NCI-H2196 (cell line): Measurements from ENCODE around the gene MRPL44.

ENCODE experiments used
- DNase-seq: peaks from one replicate; lab custom pipeline; 2025; ENCODE audit not compliant: unreplicated experiment; lab: John Stamatoyannopoulos, UW

Gene MRPL44

DNA sequence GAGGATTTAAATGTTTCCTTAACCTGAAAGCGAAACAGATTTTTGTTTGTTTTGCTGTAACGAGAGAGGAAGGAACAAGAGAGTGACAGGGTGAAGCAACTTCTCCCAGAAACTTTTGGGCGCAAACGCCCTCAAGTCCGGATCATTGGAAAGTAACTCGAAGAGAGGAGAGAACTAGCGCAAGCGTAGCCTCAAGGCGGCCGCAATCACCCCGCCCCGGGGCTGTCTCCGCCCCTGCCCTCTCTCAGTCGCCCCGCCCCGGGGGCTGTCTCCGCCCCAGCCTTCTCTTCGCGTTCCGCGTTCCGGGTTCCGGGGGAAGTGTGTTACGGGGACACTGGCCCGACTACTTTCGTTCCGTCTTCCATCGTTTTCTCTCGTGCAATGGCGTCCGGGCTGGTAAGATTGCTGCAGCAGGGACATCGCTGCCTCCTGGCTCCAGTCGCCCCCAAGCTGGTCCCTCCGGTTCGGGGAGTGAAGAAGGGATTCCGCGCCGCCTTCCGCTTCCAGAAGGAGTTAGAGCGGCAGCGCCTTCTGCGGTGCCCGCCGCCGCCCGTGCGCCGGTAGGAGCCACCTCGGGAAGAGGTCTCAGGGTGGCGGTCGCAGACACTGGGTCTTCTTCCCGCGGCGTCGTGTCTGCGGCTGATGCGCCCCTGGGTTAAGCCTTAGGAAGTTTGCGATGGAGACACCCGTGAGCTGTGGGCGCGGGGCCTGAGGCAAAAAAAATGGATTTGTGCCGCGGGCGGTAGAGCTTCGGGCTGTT is at the start of gene MRPL44:
Gene MRPL44 (plus strand): TSS at position 372 of the 760 bp plus-strand sequence. CDS start 10 bp downstream, at position 382.
- DNase-seq = peak; percentile 97

DNA sequence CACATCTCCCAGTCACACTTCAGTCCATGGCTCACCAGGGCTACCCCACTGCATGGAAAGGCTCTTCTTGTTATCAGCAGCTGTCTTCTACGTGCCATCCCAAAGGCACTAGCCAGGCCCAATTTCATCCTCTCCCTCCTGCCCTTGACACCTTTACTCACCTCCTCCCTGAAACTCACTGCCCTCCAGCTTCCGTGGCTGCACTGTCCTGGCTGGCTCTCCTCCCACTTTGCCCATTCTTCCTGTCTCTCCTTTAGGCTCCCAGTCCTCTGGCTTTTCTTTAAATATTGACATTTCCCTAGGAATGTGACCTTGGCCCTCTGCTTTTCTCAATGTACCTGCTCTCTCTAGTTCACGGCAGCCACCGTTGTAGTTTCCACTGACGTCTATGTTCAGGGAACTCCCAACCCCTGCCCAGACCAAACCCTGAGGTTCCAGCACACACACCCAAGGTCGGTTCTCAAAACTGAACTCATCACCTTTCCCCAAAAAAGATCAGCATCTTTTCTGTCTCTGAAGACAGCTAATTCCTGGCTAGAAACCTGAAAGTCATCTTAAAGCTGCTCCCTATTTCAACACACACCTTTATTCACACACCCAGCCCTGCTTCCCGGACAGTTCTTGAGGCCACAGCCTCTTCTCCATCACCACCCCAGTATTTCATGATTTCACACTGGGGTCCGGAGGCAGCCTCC is 48.8 kb upstream of the MRPL44 start:
- no peak for DNase-seq

GRCh38 chr2:223909001-223909741 is 48.1 kb upstream of the MRPL44 start:
- DNase-seq = no peak

- no peak for DNase-seq
Measured at GRCh38 chr2:223914324-223914723, 42.9 kb upstream of the MRPL44 start.

GRCh38 chr2:223915071-223915470 is 42.2 kb upstream of the MRPL44 start:
- no peak for DNase-seq

DNA sequence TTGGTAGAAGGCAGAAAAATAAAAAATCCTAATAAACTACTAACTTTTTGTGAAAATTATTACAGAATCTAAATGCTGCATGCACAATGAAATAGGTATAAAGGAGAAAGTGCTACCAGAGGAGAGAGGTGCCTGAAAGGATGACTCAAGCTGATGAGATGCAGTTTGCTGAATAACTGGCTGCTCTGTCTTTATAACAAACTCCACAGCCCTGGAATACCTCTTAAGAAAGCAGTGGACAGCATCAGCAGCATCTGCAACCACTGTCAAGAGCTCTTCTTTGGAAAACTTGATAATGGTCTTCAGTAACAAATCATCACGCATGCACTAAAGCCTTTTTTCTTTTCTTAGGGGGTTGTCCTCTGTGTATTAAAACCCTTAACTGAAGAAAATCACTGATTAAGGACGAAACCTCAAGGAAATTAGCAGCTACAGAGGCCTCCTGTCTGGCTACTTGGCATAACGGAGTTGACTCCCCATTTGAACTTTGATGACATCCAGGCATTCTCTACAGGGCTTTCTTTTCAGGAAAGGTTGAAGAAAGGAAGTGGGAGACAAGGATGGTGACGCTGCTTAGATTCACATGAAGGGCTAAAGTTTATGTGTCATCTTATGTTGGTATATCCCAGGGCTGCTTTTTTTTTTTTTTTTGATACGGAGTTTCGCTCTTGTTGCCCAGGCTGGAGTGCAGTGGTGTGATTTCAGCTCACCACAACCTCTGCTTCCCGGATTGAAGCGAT is 40.9 kb upstream of the MRPL44 start:
- no peak for DNase-seq

DNA sequence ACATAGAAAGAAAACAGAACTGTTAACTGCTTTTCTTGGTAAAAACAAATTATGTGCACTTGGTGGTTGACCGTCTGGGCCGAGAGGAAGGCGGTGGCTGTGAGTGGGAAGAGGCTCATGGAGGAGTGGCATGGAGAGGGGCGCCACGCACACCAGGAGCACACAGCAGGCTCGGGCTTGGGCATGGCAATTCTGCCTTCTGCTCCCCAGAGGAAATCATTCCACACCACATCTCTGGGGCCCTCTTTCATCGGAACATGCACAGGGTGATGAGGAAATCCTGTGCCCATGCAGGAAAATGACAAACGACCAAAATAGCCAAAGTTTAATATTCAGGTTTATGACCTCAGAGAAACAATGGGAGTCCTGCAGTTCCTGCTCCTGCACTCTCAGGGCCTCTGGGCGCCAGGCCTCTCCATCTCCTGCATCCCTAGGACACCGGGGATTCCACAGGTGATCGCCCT is 38.6 kb upstream of the MRPL44 start:
- DNase-seq = no peak

DNA sequence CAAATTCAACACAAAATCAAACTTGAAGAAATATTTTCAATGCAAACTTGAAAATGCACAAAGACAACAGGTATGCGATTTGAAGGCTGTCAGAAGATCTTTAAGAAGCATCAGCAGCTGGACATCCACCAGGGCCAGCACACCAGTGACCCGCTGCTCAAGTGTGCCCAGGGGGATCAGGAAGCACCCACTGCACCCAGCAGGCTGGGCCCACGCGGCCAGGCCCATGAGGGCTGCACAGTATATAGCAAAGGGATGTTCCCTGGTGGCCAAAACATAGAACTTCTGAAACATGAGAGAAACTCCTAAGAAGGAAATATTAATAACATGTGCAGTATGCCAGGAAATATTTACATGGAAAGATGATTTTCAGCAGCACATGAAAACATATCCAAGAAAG is 37.2 kb upstream of the MRPL44 start:
- DNase-seq = no peak

DNA sequence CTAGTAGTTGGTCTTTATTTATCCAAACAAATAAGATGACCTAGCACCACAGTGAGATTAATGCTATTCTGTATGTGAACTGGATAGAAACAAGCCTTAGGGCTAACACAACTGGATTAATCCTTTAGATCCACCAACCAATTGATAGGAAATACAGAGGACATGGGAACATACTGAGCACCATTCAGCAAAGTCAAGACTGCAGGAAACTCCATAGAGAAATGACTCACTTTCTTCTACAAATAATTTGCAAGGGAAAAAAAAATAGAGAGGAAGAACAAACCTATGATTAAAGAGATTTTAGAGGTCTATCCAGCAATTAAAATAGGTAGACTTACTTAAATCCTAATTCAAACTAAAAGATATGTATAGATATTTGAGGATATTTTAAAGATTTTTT is 36.1 kb upstream of the MRPL44 start:
- DNase-seq = no peak

GRCh38 chr2:223922308-223922707 is 35.0 kb upstream of the MRPL44 start:
- DNase-seq = no peak

- no peak for DNase-seq
Measured at GRCh38 chr2:223923976-223924375, 33.3 kb upstream of the MRPL44 start.

DNA sequence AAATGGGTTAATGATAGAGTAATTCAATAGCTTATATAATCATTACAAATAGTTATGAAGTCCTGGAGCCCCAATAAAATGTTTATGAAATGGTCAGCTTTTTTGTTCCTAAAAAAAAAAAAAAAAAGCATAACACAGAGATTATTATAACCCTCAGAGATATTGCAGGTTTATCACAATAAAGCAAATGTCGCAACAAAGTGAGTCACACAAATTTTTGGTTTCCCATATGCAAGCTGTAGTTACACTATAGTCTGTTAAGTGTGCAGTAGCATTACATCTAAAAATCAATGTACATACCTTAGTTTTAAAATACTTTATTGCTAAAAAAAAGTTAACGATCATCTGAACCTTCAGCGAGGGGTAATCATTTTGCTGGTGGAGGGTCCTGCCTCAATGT is 32.2 kb upstream of the MRPL44 start:
- DNase-seq = no peak

DNA sequence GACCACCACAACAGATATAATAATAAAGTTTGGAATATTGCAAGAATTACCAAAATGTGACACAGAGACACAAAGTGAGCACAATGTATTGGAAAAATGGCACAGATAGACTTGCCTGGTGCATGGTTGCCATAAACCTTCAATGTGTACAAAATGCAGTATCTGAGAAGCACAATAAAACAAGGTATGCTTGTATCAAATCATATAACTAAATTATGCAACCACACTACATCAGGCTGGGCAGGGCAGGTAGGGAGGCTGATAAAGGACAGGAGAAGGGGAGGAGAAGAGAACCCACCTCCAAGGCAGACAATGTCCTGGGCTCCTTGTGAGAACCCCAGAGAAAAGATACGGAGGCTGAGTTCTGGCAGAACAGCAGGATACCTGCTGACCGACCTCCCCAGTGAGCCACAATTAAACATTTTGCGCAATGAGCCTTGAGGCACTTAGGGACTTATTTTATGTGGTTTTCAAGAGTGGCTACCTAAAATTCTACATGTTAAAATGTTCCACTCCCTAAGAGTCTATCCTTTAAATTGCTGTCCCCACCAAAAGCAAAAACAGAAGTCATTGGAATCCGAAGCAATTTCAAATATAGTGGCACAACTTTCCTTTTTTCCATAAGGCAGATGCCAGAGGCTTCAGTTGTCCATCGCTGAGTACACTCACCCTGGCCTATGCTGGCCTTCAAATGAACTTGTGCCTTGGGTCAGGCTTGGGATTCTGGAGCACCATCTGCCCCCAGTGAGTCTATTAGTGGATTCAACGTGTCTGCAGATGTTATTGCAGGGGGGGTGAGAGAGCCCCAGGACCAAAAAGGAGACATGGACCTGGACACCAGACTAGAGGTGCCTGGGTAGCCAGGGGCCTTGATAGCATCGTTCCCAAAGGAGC is 28.9 kb upstream of the MRPL44 start:
- DNase-seq = no peak

DNA sequence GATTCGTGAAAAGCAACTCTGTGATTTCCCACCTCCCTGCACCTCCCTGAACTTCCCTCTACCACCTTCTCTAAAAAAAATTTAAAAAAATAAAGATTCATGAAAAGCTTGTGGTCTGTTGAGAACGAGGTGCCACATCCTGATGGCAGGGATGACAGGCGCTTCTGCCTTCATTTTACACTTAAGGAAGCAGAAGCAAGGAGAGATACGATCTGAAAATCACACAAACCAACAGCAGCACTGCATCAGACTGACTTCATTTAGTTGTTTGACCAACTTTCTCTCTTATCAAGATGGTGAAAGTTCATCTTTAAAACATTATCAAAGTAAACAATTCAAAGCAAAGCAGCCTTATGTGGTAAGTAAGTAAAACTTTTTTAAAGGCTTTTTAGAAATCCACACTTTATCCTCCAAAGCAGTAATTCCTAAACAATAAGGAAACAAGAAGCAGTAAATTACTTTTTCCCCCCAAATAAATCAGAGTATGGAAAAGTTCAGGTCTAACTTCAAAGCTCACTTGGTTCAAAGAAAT is 27.6 kb upstream of the MRPL44 start:
- DNase-seq = no peak

DNA sequence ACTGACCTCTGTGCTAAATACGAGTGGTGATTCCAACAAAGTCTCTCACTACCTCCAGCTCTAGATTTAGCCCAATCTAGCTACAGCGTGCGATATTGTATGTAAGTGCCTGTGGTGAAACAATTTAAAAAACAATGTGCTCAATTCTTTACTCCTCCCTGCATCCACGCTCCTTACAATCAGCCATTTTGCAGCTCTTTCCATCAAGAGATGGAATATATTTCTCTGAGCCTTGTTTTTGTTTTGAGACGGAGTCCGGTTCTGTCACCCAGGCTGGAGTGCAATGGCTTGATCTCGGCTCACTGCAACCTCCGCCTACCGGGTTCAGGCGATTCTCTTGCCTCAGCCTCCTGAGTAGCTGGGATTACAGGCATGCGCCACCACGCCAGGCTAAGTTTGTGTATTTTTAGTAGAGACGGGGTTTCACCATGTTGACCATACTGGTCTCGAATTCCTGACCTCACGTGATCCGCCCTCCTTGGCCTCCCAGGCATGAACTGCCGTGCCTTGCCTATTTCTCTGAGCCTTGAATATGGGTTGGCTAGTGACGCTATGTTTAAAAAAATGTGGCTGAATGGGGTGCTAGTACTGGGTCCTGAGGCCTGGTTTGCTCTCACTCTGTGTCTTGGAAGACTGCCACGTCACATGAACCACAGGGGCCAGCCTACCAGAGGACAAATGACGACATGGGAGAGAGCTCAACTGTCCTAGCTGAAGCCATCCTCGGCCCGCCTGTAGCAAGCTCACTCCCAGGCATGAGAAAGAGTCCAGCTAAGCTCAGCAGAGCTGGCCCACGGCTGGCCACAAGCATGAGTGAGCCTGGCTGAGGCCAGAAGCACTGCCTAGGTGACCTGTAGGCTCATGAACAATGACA is 26.9 kb upstream of the MRPL44 start:
- no peak for DNase-seq

- no peak for DNase-seq
Measured at GRCh38 chr2:223932816-223933800, 24.2 kb upstream of the MRPL44 start.

DNA sequence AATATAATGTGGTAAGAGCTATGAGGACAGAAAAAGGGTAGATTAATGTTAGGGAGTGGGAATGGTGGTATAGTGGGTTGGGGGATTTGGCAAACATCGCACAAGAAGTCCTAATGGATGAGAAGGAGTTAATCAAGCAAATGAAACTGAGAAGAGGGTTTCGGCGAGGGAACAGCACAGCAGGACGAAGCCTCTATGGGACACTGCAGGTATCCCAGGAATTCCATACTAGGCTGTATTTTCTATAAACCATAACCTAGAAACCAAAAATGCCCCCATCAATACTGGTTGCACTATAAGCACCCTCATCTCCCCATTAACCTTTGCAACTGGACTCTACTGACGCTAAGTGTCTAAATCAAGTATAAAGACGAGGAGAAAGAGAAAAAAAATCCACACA is 22.4 kb upstream of the MRPL44 start:
- no peak for DNase-seq
